Endothelial cell of umbilical vein (primary cell): ENCODE data around the gene AMFR.

Source experiments
- CTCF ChIP-seq, 2 donors: IDR thresholded peaks; 1 replicate in 1 of 2; 2 replicates in 1 of 2; pipeline ENCODE4 v1.5.1; 2011; ENCODE audit warnings: low read length in 2 of 2, mild to moderate bottlenecking in 2 of 2, moderate library complexity in 2 of 2, control low read depth in 1 of 2, inconsistent platforms in 1 of 2, low read depth in 1 of 2; ENCODE audit not compliant: insufficient read depth in 1 of 2; ENCODE audit errors: extremely low read depth in 1 of 2
- EZH2 ChIP-seq: IDR thresholded peaks from 2 replicates; pipeline ENCODE4 v1.6.1; 2012; ENCODE audit warnings: borderline replicate concordance, low read depth, mild to moderate bottlenecking, moderate library complexity, low read length, inconsistent platforms; ENCODE audit not compliant: severe bottlenecking
- FOS ChIP-seq: IDR thresholded peaks from 2 replicates; pipeline ENCODE4 v1.6.1; 2011; ENCODE audit warnings: mild to moderate bottlenecking, low read length, moderate library complexity, borderline replicate concordance; ENCODE audit not compliant: insufficient read depth
- GATA2 ChIP-seq: IDR thresholded peaks from 2 replicates; pipeline ENCODE4 v1.7.0; 2011; ENCODE audit warnings: low read depth, mild to moderate bottlenecking, moderate library complexity, mixed read lengths, low read length; ENCODE audit not compliant: insufficient read length, insufficient read depth
- JUN ChIP-seq: IDR thresholded peaks from 2 replicates; pipeline ENCODE4 v1.6.1; 2011; ENCODE audit warnings: borderline replicate concordance, low read depth; ENCODE audit not compliant: insufficient read length, insufficient read depth
- MAX ChIP-seq: IDR thresholded peaks from 2 replicates; pipeline ENCODE4 v1.6.1; 2011; ENCODE audit not compliant: insufficient read depth, insufficient read length
- MYC ChIP-seq: IDR thresholded peaks from one replicate; pipeline ENCODE4 v1.6.1; 2011; ENCODE audit warnings: mild to moderate bottlenecking, low read depth, low read length
- POLR2A ChIP-seq: IDR thresholded peaks from 2 replicates; pipeline ENCODE4 v1.6.1; 2012; ENCODE audit warnings: low read depth, mild to moderate bottlenecking, control low read depth, low read length
- POLR2AphosphoS5 ChIP-seq: IDR thresholded peaks from 2 replicates; pipeline ENCODE4 v1.6.1; 2012; ENCODE audit warnings: low read depth, mild to moderate bottlenecking, control low read depth, low read length, moderate library complexity; ENCODE audit not compliant: insufficient read depth

DNA sequence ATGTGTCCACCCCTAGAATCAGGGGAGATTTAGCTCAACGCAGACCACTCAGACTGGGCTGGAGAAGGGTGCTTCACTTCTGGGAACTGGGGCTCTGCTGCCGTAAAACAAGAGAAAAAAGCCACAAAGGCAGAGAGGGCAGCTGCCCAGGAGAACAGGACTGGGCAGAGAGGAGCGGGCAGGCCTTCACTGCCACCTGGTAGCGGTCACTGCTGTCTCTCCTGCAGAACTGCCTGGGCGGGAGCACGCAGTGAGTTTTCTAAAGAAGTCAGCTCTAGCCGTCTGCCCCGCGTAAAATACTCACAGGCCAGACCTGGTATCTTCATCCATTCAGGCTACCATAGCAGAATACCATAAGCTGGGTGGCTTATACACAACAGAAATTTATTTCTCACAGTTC, 103.8 kb downstream of the AMFR start:
- no peak for TF ChIP-seq CTCF (IDR thresholded peaks at IDR 0.05; ENCODE audit: extremely low read depth in 1 of 2, insufficient read depth in 1 of 2, low read depth in 1 of 2, low read length in 2 of 2)
- TF ChIP-seq POLR2A, result no peak
- TF ChIP-seq EZH2, result no peak
- TF ChIP-seq MYC, result no peak
- TF ChIP-seq POLR2AphosphoS5, result no peak
- TF ChIP-seq MAX, result no peak
- no peak for TF ChIP-seq GATA2
- TF ChIP-seq JUN, result no peak
- TF ChIP-seq FOS, result no peak
